H54 (cell line): ENCODE results near the gene TESK1.
"Not testable (repeated sequence)": the region's sequence is repeated elsewhere in the genome, so short reads cannot be mapped to it uniquely, and the experiment has no call there.

Experiments
- DNase-seq: peaks from one replicate; pipeline ENCODE4 v3.0.0; 2011; ENCODE audit warnings: low spot score, mixed read lengths; ENCODE audit not compliant: insufficient read length
- FAIRE-seq: peaks from 3 replicates; lab custom pipeline; 2011; peaks lifted over from hg19 to GRCh38; lab: Jason Lieb, UNC
- POLR2A ChIP-seq: IDR thresholded peaks from 2 replicates; pipeline ENCODE4 v1.6.1; 2011; ENCODE audit warnings: low read depth, mild to moderate bottlenecking, low read length

Gene TESK1

GRCh38 chr9:35598866-35599590 is 6.0 kb upstream of the TESK1 start:
- DNase-seq (no peak), FAIRE-seq (no peak)

GRCh38 chr9:35599763-35600604 is 5.1 kb upstream of the TESK1 start:
- DNase-seq (no peak), FAIRE-seq (no peak)
- TF ChIP-seq POLR2A, result no peak

More at GRCh38 chr9:35598866-35599590, 6.0 kb upstream of the TESK1 start:
- TF ChIP-seq POLR2A, result no peak

GRCh38 chr9:35603506-35603985 is 1.5 kb upstream of the TESK1 start:
- DNase-seq, result no peak
- no peak for FAIRE-seq
- TF ChIP-seq POLR2A, result no peak

GRCh38 chr9:35603986-35604577 is 980 bp upstream of the TESK1 start:
- DNase-seq (peak; percentile 96), FAIRE-seq (peak; percentile 90)
- TF ChIP-seq POLR2A, result peak; percentile 54

- TF ChIP-seq POLR2A, result no peak
- DNase-seq (peak; percentile 33), FAIRE-seq (no peak)
These were observed 482 bp downstream of the TESK1 start for GRCh38 chr9:35605351-35606137.

- FAIRE-seq (no peak), DNase-seq (no peak)
- TF ChIP-seq POLR2A, result no peak
These were observed 1.1 kb downstream of the TESK1 start for GRCh38 chr9:35606138-35606504.

GRCh38 chr9:35606726-35607125 is 1.7 kb downstream of the TESK1 start:
- DNase-seq (no peak), FAIRE-seq (no peak)
- TF ChIP-seq POLR2A, result no peak

GRCh38 chr9:35608221-35608620 is 3.2 kb downstream of the TESK1 start:
- no peak for FAIRE-seq
- TF ChIP-seq POLR2A, result no peak

GRCh38 chr9:35609001-35609819 is 4.1 kb downstream of the TESK1 start:
- FAIRE-seq, result no peak
- no peak for TF ChIP-seq POLR2A

More at GRCh38 chr9:35608221-35608620, 3.2 kb downstream of the TESK1 start:
- DNase-seq, result no peak

GRCh38 chr9:35609820-35610163 is 4.7 kb downstream of the TESK1 start:
- no peak for DNase-seq
- FAIRE-seq, result no peak
- no peak for TF ChIP-seq POLR2A

More at GRCh38 chr9:35609001-35609819, 4.1 kb downstream of the TESK1 start:
- DNase-seq, result no peak

- FAIRE-seq (no peak), DNase-seq (no peak)
These were observed 6.3 kb downstream of the TESK1 start for GRCh38 chr9:35611230-35611797.

GRCh38 chr9:35612066-35612465 is 7.0 kb downstream of the TESK1 start:
- DNase-seq, FAIRE-seq: not testable (repeated sequence)

More at GRCh38 chr9:35611230-35611797, 6.3 kb downstream of the TESK1 start:
- TF ChIP-seq POLR2A, result no peak

GRCh38 chr9:35612843-35613242 is 7.8 kb downstream of the TESK1 start:
- no peak for TF ChIP-seq POLR2A
- DNase-seq (no peak), FAIRE-seq (no peak)
